Non-pigmented ciliary epithelial cell (primary cell): ENCODE data around the gene NPS.

Source experiments
- DNase-seq: peaks from one replicate; pipeline ENCODE4 v3.0.0-alpha.2; 2010; ENCODE audit warnings: low read depth

NPS gene, protein sequence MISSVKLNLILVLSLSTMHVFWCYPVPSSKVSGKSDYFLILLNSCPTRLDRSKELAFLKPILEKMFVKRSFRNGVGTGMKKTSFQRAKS

DNA sequence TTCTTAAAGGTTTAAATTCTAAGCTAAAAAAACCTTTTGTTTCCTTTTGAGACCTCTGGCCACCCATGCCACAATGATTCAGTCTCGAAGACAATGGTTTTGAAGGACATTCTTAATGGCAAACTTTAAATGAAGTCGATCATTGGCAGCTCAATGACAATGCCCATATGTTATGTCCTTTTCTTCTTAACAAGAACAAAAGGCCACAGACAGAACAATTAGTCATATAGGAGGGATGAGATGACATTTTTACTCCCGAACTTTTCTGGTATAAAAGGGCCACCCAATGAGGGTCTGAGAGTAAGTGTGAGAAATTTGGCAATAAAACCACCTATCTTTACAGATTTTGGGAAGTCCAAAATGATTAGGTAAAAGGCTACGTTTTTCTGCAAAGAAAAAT is at the start of gene NPS:
NPS (plus strand) TSS at position 301 of the 400 bp plus-strand sequence; CDS start at position 361, 60 bp downstream.
- DNase-seq = no peak

DNA sequence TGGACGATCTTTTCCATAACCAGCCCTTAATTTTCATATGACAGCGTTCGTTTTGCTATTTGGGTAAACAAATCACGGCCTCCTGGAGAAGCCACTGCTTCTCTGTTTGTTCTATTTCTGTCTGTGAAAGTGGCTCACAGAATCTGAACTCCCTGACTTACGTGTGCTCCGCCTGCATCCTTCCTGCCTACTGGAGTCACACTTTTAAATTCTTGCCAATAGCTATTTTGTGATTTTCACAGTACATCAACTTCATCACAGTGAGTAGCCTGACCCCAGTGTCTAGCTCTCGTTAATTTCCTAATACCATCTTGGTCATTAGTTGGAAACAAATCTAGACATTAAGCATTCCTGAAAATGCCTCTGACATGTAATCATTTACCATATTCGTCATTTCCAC is 49.0 kb upstream of the NPS start:
- no peak for DNase-seq

DNA sequence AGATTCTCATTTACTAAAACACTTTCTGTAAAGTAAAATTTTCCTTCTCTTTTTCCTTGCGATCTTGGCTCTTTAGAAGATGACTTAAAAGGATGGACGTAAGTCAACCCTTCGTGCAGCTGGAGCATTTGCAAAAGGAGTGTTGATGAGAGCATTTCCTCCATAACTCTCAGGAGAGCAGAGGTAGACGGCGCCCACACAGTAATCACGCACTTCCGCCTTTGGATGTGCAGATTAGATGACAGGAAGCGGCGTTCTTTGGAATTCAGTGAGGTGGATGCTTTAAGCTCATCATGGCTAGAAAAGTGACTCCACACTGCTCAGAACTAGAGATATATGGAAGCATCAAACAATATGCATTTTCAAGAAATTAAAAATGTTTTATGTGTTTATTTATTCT is 43.0 kb upstream of the NPS start:
- DNase-seq = no peak

DNA sequence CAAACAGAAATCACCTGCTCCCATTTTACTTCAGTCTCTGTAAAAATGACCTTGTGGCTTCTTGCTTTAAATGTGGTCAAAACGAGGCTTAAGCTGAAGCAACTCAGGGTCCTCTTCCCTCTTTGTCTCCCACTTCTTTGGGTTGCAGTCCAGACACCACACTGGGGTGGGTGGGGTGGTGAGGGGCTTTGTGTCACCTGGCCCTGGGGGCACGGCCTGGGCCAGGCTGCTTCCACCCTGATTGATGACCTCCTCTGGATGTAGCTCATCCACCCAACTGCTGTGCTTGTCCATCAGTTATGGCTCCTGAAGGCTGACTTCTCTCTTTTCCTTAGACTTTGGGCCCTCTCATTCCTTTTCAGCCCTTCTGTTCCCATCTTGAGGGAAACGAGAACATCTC is 26.8 kb upstream of the NPS start:
- no peak for DNase-seq

DNA sequence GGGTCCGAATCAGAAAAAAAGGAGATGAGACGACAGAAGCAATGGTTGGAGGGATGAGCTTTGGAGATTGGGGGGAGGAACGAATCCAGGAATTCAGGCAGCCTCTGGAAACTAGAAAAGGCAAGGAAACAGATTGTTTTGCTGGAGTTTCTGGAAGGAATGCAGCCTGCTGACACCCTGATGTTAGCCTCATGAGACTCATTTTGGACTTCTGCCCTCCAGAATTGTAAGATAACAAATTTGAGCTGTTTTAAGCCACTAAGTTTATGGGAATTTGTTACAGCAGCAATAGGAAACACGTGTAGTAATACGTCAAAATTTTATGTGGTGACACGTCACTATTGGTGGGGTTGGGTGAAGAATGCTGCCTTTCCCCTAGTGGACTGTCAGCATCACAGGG is 25.6 kb upstream of the NPS start:
- no peak for DNase-seq

DNA sequence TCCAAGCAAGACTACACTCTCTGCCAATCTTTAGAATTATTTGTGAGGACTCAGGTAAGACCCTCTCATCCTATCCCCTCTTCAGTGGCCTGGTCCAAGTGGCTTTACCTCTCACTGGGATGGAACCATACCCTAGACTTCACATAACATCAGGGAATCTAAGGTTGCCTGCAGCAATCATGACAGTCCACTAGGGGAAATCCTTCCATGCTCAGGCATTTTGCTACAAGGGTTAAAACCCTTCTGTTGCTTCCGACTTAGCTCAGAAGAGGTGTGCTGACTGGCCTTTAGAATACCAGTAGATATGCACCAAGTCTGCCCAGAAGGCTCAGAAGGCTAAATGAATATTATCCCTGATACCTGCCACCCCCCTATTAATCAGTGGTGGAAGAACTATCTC is 24.9 kb upstream of the NPS start:
- no peak for DNase-seq

DNA sequence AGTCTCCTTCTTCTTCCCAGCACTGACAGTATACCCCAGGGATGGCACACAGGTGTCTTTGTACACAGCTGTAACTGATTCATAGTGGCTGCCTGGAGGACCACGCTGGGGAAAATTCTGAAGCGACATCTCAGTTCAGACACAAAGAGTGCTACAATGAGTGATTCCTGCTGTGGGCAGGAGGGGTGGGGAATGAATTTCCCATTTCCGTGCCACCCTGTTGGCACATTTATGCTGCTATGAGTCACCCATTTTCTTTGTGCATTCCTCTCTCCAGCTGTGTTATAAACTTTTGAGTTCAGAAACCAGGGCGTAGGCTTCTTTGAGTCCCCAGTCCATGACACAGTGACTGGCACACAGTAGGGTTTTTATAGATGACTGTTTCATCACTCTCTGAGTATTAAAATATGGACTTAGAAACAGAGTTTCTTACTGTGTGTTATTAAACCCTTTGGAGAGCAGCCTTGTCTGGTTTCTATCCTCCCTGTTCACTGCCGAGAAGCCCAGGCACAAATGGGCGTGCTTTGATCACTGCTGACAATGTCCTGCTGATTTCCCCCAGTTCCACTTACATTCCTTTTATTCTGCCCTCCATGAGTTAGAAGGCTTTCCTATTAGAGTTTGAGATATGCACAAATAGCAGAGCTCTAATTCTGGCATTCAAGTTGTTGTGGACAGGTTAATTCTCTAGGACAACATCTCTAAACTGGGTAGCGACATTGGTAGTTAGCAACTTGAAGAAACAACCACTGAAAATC is 24.0 kb upstream of the NPS start:
- no peak for DNase-seq

DNA sequence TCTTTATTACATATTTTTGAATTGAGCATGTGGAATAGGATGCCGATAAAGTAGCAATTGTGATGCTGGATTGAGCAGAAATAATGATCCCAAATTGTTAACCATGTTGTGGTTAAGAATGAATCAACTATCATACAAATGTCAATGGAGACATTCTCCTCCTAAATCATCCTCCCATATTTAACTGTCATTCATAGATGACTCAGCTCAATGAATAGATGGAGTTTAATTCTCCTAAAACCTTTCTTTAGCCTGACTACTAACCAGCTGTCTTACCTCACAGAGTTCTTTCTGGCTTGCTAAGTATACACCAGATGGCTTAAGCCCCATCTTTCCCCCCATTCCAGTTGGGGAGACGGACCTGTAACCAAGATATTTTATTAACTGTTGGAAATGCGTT is 23.4 kb upstream of the NPS start:
- no peak for DNase-seq

DNA sequence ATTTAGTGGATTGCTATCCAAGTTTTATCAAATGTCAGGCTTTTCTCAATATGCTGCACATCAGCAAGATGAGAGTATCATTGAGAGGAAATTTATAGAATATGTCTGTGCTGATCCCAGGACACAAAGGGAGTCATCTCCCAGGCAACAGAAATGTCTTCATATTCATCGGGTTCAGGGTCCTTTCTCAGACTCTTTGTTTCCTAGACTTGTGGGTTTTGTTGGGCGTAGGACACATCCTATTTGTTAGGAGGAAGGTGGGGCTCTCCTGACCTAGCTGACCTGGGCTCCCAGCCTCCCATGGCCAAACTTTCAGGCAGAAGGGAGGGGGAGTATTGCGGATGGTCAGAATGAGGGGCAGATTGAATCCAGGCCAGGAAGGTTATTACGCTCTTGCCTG is 22.9 kb upstream of the NPS start:
- DNase-seq = no peak

DNA sequence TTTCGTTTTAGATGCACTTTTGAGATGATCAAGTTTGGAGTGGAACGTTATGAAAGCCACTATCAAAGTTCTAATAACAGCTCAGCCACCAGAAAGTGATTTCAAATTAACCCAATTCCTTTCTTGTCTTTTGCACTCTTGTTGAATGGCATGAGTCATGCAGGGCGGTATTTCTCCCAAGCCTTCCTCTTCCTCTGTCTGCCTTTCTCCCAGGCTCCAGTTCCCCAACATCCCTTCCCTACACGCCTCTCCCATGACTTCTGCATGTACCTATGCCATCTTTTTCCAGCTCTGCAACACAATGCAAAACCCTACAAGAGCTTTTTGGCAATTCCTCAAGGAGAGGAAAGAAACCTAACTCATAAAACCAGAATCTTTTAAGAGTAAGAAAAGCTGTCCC is 21.8 kb upstream of the NPS start:
- DNase-seq = no peak

DNA sequence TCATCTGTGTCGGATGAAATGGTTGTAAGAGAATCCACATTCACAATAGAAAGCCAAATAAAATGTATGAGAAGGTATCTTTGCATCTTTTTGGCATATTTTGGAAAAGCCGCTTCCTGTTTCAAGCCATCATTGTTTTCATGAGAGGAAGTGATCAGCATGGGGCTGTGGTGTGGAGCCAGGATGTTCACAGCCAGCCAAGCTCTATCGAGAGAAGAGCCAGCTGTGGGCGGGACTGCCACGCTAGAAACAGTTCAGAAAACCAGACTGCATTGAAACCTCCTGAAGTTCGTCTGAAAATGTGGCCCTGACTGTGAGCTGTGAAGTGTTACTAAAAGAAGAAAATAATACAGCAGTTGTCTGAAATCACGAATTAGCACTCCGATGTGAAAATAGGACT is 21.2 kb upstream of the NPS start:
- DNase-seq = no peak

DNA sequence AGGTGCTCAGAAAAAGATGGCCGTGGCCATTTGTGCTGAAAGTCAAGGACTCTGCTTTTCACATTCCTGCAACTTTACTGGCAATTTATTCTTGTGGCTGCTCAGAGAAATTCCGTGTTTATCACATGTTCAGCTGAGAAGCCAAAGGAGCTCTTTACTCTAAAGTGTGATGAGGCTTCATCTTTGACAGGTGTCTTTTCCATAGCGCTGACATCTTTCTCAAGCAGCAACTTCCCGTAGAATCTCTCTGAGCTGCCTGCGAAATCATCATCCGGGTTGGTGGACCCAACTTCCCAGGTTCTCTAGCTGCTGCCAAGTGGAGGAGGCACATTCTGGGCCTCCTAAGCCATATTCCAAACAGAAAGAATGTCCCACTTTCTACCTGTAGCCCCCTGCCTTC is 16.9 kb upstream of the NPS start:
- no peak for DNase-seq

DNA sequence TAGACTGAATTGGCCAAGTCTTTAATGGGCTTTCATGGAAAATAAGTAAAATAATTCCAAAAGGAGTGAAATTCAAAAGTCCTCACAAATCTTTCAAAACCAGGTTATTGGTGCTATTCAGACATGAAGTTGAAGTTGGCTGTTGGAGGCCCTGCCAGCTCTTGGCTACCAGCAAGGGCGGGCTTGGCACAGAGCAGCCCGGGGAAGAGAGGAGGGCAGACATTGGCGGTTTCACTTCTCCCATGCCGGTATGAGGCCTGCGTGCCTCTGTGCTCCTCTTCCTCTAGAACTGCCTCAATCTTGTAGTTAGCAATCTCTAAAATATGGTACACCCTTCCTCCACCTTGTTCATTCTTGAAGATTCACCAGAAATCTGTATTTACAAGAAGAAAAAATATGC is 16.4 kb upstream of the NPS start:
- DNase-seq = no peak

DNA sequence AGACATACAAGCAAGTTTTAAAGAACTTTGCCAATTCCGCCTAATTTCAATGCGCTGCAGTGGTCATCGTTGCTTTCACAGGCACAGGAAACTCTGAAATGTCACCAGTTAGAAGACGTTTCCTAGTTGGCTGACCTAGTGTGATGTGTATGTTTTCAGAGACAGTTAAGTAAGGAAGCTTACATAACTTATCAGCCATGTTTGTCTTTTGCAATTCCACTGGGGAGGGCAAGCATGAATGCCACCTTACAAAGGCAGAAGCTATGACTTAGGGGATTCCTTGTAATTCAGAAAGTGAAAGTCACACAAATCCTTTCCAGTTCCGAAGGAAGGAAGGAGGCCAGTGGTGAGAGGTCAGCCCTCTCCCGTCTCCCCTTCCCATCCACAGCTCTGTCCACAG is 15.0 kb upstream of the NPS start:
- DNase-seq = no peak

DNA sequence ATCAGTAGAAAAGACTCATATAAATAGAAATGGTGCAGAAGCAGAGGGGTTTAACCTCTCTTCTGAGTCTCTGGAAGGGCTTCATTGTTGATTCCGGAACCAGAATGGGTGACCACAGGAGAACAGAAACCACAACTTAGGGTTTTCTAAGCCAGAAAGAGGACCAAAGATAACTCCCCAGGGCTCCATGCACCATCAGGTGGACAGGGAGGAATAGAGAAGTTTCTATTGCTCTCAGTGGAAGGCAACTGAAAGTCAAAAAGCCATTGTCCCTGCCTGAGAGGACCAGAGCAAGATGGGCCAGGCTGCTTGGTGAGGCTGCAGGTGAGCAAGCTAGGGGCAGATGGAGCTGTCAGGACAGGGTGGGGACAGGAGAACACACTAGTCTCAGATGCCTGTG is 14.6 kb upstream of the NPS start:
- DNase-seq = no peak

DNA sequence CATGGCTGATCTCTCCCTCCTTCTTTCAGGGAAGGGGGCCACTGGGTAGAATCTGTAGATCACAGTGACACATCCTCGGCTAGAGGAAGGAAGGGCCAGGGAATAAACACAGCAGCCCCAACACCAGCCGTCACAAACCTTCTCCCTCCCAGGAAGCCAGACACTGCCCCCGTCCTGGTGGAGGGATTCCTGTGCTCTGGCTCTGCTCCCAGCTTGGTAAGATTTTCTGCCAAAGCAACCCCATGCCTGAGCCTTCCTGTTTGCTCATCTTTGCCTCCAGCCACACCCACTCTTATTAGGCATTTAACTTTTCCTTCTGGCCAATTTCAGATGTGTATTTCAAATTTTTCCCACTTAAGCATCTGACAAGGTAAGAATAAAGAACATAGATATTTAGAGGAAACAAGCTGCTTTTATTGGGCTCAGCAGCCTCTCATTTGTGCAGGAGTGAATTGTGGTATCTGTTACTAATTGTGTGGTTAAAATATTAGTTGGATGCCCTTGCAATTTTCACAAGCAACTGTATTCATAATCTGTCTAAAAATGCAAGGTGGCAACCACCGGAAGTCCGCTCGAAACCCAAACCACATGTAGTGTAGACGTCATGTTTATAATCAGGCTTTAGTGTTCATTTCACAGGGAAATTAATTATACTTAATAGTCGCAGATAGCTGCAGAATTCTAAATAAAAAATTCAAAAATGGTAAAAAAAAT is 13.2 kb upstream of the NPS start:
- DNase-seq = no peak

DNA sequence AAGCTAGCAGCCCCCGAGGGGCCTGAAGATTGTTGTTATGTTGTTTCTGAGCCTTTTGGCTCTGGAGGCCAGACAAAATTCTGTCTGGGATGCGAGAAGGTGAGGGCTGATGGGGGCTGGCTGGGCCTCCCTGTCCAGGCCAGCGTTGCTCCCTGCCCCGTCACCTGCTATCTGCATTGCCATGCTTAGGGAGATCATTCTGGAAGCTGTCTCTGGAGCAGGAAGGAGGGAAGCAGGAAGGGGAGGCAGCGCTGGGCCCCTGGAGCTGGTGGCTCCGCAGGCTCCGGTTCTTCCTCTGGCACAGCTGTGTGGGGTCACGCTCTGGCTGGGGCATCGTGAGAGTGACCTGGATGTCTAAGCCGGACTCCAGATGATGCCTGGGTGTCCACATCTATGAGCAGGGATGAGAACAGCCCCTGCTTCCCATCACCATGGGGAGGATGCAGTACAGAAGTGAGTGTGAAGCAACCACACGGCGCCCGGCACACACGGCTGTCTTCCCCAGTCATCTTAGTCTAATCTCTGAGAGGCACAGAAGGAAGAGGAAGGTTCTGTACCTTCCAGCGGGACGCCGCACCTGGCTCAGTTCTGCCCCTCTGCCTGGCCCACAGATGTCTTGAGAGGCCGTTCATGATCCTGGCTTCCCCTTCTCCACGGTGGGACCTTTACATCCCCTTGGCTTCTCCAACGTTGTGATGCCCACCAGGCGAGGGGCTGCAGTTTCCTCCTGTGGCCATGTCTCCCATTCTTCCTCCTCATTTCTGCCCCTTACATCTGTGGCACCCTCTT is 11.9 kb upstream of the NPS start:
- DNase-seq = no peak

DNA sequence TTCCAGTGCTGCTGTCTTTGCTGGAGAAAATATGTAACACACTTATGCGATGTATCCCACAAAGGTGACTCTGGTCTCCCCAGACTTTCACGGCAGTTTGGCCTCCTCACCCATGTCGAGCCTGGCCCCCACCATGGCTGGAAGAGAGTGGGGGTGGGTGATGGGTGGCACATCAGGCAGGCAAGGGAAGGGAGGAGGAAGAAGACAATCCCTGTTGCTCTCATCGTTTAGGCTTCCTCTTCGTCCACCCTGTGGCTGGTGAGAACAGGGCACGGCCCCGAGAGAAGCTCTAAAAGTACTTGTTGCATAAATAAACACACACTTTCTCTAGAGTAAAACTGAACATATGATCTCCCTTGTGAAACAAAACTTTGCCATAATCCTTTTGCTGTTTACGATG is 11.2 kb upstream of the NPS start:
- no peak for DNase-seq

DNA sequence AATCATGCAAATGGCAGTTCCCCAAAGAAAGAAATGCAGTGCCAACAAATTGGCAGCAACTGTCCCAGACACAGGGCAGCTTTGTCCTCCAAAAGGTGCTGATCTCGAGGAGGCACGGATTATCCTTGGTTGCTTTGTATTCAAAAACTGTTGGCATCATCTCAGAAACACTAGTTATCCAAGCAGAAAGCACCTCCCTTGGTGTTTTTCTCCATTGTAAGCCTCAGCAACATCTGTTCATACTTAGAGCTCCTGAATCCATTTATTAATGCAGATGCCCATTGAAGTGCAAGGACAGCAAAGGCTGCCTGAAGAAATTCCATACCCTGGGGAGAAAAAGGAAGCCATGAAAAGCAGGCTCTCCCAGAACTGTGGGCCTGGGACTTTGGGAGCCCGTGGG is 1.1 kb upstream of the NPS start:
- no peak for DNase-seq

DNA sequence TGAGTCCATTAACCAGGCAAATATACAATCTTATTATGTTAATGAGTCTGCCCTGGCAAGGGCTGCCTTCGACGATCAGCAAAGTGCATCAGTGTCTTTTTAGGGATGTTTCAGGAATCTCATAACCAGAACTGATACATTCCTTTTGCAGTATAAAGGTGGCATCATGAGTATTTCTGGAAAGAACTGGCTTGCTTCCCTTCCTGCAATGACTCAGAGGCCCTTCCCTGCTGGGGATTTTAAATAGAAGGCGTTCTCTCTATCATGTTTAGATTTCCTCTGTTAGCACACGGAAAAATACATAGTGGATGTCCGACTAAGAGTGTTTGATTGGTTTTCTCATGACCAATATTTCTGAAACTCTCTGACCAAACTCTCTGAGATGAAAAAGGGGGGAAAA is 1.8 kb downstream of the NPS start:
- DNase-seq = no peak

DNA sequence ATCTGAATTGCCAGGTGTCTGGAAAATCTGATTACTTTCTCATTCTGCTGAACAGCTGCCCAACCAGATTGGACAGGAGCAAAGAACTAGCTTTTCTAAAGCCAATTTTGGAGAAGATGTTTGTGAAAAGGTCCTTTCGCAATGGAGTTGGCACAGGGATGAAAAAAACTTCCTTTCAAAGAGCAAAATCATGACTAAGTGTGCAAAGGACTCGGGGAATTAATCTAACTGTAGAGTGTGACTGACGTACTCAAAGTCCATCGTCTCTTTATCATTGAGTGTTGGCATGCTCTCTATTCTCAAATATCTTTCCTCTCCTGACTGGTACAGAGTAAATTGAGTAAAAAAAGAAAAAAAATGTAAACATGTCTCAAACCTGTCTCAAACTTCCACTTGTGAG is 3.3 kb downstream of the NPS start:
- no peak for DNase-seq

DNA sequence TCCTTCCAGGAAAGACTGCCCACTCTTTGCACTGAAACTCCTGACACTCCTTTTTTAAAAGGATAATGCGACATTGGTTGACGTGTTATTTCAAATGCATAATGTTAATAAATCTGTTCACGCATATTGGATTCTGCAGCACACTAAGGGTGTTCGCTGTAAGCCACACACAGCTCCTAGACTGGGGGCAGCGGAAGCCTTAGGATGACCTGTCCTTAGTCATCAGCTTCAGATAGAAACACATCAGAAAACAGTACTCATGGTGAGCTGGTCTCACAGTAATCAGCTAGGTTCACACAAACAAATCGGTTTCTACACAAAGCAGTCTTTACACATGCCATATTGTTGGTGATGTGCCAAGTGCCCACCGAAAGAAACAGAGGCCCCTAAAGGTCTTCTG is 4.3 kb downstream of the NPS start:
- DNase-seq = no peak

DNA sequence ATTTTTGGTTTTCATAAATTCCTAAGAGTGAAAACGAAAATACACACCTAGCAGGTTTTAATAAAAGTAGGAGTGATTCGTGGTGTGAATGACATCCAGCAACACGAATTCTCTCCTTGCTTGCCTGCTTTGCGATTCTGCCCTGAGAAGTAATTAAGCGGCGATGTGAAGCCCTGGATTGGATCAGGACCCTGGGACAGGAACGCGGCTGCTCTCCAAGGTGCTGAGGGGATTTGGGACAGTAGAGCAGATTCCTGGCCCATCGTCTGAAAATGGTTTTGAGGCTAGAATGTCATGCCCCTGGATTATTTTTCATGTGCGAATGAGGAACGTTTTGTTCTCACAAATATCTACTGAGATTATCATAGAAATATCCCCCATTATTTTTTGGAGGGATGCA is 7.8 kb downstream of the NPS start:
- no peak for DNase-seq
